Activated CD8-positive, alpha-beta memory T cell treated with anti-CD3 and anti-CD28 coated beads, Interleukin-2, amount 50 U/mL, for 24 hours (primary cell): ENCODE data around the gene SUMO2.
A peak's percentile ranks its signal among the peaks of the same experiment; 100 is the strongest.
"Not testable (repeated sequence)": the region's sequence is repeated elsewhere in the genome, so short reads cannot be mapped to it uniquely, and the experiment has no call there.

Experiments used
- DNase-seq: peaks from one replicate; pipeline ENCODE4 v3.0.0-alpha.2; 2020; ENCODE audit errors: extremely low read depth

The SUMO2 gene

DNA sequence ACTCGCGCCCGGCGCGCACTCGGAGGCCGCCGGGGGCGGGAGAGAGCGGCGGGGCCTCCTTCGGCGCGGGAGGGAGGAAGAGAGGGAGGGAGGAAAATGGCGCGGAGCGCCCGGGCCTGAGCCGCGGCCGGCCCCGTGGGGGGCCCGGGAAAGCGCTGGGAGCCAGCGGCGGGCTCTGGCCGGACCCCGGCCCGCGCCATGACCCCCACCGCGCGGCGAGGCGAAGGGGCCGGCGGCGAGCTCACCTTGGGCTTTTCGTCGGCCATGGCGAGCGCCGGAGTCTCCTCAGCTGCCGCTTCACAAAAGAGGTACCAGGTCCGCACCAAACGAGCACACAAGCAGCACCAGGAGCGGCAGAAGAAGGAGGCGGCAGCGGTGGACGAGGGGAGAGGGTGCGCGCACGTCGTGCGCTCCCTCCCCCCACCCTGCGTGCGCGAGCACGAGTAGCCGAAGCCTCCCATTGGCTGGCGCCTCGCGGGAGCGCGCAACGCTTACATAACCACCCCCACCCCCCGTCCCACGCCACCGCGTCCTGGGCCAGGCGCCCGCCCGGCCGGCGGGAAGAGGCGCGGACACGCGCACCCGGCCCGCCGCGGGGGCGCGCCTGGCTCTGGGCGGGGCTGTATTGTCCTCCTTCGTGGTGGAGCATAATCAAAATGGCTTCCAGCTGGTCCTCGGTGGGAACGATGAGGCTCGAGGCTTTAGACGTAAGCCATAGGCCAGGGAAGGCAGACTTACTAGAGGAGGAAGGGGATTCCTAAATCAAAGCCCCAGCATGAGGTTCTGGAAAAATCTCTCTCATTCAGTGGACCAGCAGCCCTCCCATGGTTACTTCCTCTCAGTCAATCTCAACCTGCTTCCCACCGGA lies at the start of gene SUMO2:
TSS of gene SUMO2 (minus strand) at position 391 of the 868 bp plus-strand sequence. CDS start at position 266, 125 bp downstream.
- DNase-seq, result peak; percentile 85

DNA sequence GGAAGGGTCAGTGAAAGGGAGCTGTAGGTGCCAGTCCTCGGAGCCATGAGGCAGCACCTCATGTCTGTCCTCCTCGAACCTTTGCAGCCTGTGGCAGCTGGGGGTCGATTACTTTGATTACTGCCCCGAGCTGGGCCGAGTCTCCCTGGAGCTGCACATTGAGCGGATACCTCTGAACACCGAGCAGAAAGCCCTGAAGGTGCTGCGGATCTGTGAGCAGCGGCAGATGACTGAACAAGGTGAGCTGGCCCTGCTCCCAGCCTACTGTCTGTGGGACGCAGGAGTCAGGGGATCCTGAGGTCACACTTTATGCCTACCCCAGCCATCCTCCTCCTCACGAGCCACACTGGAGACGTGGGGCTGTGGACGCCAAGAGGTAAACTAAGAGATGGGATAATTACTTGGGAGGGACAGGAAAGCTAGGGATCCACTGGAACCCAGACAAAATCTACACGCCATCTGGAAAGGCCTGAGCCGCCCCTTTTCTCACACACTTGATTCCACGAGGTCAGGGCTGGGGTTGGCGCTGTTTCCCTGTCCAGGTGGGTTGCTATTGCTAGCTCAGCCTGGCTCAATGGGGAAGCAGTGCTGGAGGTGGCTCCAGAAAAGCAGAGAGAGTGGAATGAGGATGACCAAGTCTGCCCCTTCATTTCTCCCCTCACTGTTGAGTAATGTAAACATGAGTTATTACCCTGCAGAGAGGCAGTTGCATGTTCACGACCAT lies 49.1 kb upstream of the SUMO2 start:
- no peak for DNase-seq

DNA sequence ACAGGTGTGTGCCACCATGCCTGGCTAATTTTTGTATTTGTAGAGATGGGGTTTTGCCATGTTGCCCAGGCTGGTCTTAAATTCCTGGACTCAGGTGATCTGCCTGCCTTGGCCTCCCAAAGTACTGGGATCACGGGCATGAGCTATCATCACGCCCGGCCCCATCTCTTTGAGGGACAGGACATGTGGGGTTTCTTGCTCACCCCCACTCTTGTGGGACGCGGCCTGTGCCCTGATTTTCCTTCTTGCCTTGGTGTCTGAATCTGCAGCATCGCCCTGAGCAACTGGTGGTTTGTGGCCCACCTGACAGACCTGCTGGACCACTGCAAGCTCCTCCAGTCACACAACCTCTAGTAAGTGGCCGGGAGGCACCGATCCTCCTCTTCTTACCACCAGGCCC lies 48.3 kb upstream of the SUMO2 start:
- no peak for DNase-seq

DNA sequence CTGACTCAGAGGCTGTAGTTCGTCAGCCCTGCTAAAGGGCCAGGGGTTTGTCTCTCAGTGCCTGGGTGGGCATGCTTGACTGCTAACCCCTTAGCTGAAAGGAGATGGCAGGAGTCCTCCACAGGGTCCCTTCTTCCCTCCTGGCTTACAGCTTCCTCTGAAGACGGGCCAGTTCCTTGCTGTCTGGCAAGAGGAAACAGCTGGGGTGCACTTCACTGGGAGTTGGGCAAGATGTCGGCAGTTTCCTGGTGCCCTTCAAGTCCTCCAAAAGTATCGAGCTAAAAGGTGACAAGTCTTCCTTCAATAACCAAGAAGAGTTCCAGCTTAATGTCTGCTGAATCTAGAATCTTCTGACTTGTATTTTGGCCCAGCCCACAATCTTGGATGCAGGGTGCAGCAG lies 46.1 kb upstream of the SUMO2 start:
- DNase-seq, result no peak

GRCh38 chr17:75228305-75228704 lies 45.5 kb upstream of the SUMO2 start:
- DNase-seq, result no peak

- DNase-seq, result no peak
Observed at GRCh38 chr17:75227729-75228128, 45.0 kb upstream of the SUMO2 start.

DNA sequence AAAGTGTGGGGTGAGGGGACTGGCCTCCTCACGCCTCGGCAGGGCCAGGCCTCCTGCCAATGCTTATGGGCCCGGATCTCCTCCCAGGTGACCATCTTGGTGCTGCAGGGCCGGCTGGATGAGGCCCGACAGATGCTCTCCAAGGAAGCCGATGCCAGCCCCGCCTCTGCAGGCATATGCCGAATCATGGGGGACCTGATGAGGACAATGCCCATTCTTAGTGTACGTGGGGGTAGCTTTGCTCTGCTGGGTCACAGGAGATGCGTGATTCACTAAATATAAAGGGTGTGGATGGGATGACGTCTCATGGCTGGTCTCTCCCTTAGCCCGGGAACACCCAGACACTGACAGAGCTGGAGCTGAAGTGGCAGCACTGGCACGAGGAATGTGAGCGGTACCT lies 42.3 kb upstream of the SUMO2 start:
- DNase-seq, result no peak

GRCh38 chr17:75219815-75220214 lies 37.1 kb upstream of the SUMO2 start:
- DNase-seq, result no peak

DNA sequence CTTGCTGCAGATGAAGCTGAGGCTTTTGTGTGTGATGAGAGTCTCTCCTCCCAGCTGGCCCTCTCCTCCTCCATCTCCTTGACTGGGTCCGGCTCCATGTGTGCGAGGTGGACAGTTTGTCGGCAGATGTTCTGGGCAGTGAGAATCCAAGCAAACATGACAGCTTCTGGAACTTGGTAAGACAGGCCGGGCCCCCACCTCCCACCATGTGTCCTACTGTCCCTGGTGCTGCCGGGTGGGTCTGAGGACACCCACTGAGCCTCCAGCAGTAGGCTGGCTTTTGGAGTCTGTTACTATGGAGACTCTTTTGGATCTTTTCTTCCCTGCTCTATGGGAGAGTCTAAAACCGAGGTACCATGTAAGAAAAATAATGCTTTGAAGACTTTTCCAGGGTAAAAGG lies 35.4 kb upstream of the SUMO2 start:
- no peak for DNase-seq

- no peak for DNase-seq
Observed at GRCh38 chr17:75209061-75209460, 26.3 kb upstream of the SUMO2 start.

DNA sequence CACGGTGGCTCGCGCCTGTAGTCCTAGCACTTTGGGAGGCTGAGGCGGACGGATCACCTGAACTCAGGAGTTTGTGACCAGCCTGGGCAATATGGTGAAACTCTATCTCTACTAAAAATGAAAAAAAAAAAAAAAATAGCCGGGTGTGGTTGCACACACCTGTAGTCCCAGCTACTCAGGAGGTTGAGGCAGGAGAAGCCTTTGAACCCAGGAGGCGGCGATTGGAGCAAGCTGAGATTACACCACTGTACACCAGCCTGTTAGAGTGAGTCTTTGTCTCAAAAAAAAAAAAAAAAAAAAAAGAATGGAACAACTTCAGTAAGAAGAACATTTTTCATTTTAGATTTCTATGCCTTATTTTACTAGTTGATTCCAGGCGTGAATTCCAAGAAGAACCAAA lies 25.4 kb upstream of the SUMO2 start:
- no peak for DNase-seq

DNA sequence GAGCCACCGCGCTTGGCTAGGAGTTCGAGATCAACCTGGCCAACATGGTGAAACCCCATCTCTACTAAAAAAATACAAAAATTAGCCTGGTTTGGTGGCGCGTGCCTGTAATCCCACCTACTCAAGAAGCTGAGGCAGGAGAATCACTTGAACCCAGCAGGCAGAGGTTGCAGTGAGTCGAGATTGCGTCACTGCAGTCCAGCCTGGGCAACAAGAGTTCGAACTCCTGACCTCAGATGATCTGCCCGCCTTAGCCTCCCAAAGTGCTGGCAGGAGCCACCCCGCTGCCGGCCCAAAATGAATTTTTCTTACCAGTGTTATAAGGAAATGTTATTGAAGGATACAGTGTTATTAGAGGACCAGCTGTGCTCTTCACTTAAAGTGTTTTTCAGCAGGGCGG lies 25.0 kb upstream of the SUMO2 start:
- DNase-seq, result no peak

GRCh38 chr17:75207050-75207407 lies 24.3 kb upstream of the SUMO2 start:
- DNase-seq, result not testable (repeated sequence)

DNA sequence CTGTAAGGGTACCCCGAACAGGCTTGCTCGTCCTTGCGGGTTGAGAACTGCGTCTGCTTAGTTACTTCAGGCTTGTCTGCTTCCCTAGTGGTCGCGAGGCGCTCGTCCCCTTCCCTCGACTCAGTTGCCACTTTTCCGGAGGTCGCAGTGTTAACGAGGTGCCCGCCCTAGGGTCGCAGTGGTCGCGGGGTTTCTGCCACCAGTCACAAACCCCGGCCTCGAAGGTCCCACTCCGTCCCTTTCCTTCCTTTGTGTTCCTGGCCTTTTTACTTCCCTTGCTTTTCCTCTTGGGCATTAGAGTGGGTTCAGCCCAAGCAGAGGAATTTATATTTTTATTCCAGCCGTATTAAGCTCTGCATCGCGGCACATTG lies 23.0 kb upstream of the SUMO2 start:
- DNase-seq, result no peak

DNA sequence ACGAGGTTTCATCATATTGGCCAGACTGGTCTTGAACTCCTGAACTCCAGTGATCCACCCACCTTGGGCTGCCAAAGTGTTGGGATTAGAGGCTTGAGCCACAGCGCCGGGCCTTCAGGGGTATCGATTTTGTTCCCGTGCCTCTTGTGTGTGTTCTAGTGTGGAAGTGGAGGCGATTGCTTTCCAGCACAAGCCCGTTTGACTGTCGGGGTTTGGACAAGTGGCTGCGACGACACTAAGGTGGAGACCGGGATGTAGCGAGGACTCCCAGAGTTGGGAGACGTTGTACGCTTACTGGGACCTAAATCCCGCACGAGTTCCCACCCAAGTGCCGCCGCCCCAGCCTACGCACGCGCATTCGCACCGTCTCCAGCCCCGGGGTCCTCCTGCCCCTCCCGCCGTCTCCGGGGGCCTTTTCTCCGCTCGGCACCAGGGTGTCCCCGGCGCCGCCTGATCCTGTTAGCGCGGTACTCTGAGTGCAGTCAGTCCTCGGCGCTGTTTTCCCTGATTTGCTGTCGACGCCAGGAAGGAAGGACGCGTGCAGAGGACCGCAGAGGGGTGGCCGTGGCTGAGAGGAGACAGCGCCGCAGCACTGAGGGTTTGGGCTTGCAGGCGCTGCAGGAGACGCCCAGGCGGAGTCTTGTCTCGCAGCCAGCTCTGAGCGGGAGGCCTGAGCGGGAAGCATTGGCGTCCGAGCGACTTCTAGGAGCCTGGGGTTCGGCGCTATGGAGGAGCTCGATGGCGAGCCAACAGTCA lies 22.5 kb upstream of the SUMO2 start, which contains the start of gene NUP85:
TSS of gene NUP85 (plus strand) at position 643 of the 756 bp plus-strand sequence. CDS start at position 726, 83 bp downstream.
- peak; percentile 80 for DNase-seq

- no peak for DNase-seq
Observed at GRCh38 chr17:75199886-75200618, 17.3 kb upstream of the SUMO2 start.

- no peak for DNase-seq
Observed at GRCh38 chr17:75194879-75195278, 12.1 kb upstream of the SUMO2 start.

GRCh38 chr17:75191584-75191983 lies 8.8 kb upstream of the SUMO2 start:
- no peak for DNase-seq

- DNase-seq, result no peak
Observed at GRCh38 chr17:75188614-75189013, 5.9 kb upstream of the SUMO2 start.

DNA sequence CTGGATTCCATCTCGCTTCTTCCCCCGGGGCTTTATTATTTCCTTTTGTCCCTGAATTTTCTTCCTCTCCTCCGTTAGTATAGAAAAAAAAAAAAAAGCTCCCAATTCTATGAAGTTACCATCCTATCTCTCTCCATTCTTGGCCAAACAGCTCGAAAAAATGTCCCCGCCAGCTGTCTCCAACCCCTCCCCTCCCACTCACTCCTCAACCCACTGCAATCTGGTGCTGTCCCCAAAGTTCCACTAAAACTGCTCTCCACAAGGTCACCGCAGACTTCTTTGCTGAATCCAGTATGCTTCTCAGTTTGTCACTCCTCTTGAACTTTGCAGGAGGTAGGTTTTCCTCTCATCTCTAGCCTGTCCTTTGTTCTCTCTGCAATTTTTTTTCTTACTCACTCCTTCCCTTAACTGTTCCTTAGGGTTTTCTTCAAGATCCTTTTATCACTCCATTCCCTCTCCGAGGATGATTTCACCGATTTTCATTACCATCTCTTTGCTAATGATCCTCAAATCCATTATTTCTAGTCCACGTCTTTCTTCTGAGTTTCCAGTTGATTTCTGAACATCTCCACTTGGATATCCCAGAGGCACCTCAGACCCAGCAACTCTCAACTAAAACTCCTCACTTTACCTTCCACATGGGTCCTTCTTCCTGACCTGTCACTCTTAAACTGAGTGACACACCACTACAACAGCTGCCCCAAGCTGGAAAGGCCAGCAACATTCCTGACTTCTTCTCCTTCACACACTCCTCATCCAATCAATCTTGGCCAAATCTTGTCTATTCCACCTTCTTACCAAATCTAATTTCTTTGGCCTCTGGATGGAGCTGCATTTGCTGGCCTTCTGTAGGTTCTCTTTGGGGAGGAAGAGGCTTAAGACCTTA lies 1.5 kb upstream of the SUMO2 start:
- DNase-seq, result no peak

GRCh38 chr17:75182319-75182568 lies 515 bp downstream of the SUMO2 start:
- DNase-seq, result no peak
